ENCODE data around the gene PROZ.

GRCh38 chr13:113183450-113184129, 25.1 kb downstream of the PROZ start:
- TF ChIP-seq POLR2A (IDR thresholded peaks at IDR 0.05; ENCODE audit: low read length) (no peak), GATA1 (IDR thresholded peaks at IDR 0.05; ENCODE audit: low read depth, low read length) (no peak)
